HG03097 (cell line): ENCODE data around the gene TRIM27.
"Not testable (repeated sequence)": the region's sequence is repeated elsewhere in the genome, so short reads cannot be mapped to it uniquely, and the experiment has no call there.

Experiments
- ATAC-seq: cut with Tn5 transposase; IDR thresholded peaks from one replicate; pipeline ENCODE4 v1.9.1; 2021; ENCODE audit not compliant: unreplicated experiment, low FRiP score

TRIM27 gene, protein sequence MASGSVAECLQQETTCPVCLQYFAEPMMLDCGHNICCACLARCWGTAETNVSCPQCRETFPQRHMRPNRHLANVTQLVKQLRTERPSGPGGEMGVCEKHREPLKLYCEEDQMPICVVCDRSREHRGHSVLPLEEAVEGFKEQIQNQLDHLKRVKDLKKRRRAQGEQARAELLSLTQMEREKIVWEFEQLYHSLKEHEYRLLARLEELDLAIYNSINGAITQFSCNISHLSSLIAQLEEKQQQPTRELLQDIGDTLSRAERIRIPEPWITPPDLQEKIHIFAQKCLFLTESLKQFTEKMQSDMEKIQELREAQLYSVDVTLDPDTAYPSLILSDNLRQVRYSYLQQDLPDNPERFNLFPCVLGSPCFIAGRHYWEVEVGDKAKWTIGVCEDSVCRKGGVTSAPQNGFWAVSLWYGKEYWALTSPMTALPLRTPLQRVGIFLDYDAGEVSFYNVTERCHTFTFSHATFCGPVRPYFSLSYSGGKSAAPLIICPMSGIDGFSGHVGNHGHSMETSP

GRCh38 chr6:28923318-28924102, at the start of gene TRIM27:
TSS of gene TRIM27 (minus strand) at chr6:28923985. CDS start at chr6:28923632, 353 bp downstream.
- ATAC-seq: peak; percentile 61

GRCh38 chr6:28970056-28970455, 46.3 kb upstream of the TRIM27 start:
- not testable (repeated sequence) for ATAC-seq

DNA sequence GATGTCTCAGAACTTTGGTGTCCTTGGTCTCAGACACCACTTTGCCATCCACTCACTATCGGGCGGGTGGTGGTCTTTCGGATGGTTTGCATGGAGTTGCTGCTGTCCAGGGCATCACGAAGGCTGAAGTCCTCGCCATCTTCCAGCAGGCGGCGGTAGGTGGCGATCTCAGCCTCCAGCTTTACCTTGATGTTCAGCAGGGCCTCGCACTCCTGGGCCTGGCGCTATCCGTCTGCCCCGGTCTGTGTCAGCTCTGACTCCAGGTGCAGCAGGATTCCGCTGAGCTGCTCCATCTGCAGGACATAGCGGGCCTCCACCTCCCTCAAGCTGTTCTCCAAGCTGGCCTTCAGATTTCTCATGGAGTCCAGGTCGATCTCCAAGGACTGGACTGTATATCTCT, 45.3 kb upstream of the TRIM27 start:
- no peak for ATAC-seq

- no peak for ATAC-seq
Observed at GRCh38 chr6:28968476-28968875, 44.7 kb upstream of the TRIM27 start.

GRCh38 chr6:28965706-28966105, 41.9 kb upstream of the TRIM27 start:
- ATAC-seq: no peak

- no peak for ATAC-seq
Observed at GRCh38 chr6:28960846-28961500, 37.2 kb upstream of the TRIM27 start.

DNA sequence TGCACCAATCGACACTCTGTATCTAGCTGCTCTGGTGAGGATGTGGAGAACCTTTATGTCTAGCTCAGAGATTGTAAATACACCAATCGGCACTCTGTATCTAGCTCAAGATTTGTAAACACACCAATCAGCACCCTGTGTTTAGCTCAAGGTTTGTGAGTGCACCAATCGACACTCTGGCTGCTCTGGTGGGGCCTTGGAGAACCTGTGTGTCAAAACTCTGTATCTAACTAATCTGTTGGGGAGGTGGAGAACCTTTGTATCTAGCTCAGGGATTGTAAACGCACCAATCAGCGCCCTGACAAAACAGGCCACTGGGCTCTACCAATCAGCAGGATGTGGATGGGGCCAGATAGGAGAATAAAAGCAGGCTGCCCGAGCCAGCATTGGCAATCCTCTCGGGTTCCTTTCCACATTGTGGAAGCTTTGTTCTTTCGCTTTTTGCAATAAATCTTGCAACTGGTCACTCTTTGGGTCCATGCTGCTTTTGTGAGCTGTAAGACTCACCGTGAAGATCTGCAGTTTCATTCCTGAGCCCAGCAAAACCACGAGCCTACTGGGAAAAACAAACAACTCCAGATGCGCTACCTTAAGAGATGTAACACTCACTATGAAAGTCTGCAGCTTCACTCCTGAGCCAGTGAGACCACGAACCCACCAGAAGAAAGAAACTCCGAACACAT, 34.9 kb upstream of the TRIM27 start:
- not testable (repeated sequence) for ATAC-seq

DNA sequence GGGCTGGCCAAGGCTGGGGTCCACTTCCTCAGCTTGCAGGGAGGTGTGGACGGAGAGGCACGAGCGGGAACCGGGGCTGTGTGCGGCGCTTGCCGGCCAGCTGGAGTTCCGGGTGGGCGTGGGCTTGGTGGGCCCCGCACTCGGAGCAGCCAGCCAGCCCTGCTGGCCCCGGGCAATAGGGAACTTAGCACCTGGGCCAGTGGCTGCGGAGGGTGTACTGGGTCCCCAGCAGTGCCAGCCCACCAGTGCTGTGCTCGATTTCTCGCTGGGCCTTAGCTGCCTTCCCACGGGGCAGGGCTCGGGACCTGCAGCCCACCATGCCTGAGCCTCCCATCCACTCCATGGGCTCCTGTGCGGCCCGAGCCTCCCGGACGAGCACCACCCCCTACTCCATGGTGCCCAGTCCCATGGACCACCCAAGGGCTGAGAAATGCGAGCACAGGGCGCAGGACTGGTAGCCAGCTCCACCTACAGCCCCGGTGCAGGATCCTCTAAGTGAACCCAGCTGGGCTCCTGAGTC, 34.1 kb upstream of the TRIM27 start:
- not testable (repeated sequence) for ATAC-seq

- no peak for ATAC-seq
Observed at GRCh38 chr6:28956331-28956730, 32.5 kb upstream of the TRIM27 start.

GRCh38 chr6:28953585-28954258, 29.9 kb upstream of the TRIM27 start:
- ATAC-seq: no peak

GRCh38 chr6:28953039-28953584, 29.3 kb upstream of the TRIM27 start:
- ATAC-seq: no peak

- ATAC-seq: not testable (repeated sequence)
Observed at GRCh38 chr6:28949656-28950195, 25.9 kb upstream of the TRIM27 start.

GRCh38 chr6:28948782-28949486, 25.1 kb upstream of the TRIM27 start:
- no peak for ATAC-seq

DNA sequence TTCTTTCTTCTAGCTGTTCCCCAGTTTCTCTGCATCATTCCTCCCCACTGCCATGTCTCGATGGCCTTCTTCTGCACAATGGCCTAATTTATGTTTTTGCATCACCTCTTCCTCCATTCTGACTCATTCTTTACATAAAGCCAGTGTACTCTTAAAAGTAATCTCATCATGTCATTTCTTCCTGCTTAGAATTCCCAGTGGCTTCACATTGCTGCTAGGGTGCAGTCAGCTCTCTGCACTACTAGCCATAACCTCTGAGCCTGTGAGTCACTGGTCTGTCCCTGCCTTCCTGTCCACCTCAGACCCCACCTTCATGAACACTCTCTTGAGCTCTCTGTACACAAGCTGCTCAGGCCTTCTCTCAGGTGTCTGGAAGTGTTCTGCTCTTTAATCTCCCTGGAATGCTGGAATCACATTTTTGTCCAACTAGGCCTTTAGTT, 24.1 kb upstream of the TRIM27 start:
- no peak for ATAC-seq

DNA sequence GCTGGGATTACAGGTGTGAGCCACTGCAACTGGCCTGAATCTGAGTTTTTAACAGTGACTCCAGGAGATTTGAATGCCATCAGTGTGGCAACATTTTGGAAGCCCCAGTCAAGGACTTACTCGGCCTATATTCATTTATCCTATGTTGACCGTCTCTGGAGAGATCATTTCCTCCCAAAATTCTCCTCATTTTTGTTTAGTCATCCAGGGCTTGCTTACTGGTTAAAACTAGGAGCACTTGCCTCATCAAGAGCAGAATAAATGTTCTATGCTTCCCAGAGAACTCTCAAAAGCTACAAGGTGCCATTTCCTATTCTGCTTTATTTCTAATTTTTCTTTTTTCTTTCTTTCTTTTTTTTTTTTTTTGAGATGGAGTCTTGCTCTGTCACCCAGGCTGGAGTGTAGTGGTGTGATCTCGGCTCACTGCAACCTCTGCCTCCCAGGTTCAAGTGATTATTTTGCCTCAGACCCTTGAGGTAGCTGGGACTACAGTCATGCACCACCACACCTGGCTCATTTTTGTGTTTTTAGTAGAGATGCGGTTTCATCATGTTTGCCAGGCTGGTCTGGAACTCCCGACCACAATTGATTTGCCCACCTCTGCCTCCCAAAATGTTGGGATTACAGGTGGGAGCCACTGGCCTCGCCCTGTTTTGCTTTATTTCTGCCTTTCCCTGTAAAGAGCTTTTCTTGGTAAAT, 23.4 kb upstream of the TRIM27 start:
- ATAC-seq: no peak

- ATAC-seq: no peak
Observed at GRCh38 chr6:28945349-28945748, 21.6 kb upstream of the TRIM27 start.

DNA sequence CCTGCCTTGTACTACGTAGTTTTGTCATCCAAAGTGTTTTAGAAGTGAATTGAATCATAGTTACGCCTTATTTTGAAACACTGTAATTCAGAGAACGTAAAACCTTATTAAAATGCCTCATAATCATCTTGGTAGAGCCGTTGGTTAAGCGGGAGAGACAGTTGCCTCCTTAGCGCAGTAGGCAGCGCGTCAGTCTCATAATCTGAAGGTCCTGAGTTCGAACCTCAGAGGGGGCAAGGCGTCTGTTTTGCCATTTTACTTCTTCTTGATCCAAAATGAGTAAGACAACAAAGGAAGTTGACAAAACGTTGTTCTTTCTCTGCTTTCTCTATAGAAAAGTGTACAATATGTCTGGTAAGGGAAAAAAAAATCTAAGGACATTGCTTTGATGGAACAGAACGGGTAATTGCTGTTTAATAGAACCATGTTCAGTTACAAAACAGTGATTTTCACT, 20.7 kb upstream of the TRIM27 start:
- ATAC-seq: no peak
